Gastrocnemius medialis (tissue), 4 donors: ENCODE results near the gene KLHL41. TPM values are rescaled to one million over a fixed set of nuclear protein-coding genes. Genes with fewer than 3 reads are reported as not detected.
"Not testable (repeated sequence)": the region's sequence is repeated elsewhere in the genome, so short reads cannot be mapped to it uniquely, and the experiment has no call there.

Experiments
- ATAC-seq, 2 donors: fragments of 150-250 bp; one replicate each; pipeline ENCODE4 v1.9.1; 2016
- DNase-seq, 2 donors: peaks; one replicate each; pipeline ENCODE4 v3.0.0-alpha.2; 2019
- H3K27ac ChIP-seq, 4 donors: fragments of 200-600 bp; sonication (generic); 1 replicate in 1 of 4; 2 replicates in 3 of 4; pipeline ENCODE4 v1.5.1; 2016 to 2018; ENCODE audit warnings: mild to moderate bottlenecking in 2 of 4, moderate library complexity in 1 of 4
- H3K27me3 ChIP-seq, 3 donors: fragments of 200-600 bp; sonication (generic) in 2 of 3; 1 replicate in 1 of 3; 2 replicates in 2 of 3; pipeline versions ENCODE4 v1.5.1 to v1.6.0; 2016 to 2019; ENCODE audit warnings: mild to moderate bottlenecking in 1 of 3, moderate library complexity in 1 of 3
- H3K36me3 ChIP-seq, 2 donors: fragments of 200-600 bp; sonication (generic) in 1 of 2; one replicate each; pipeline ENCODE4 v1.5.1; 2017 to 2018
- H3K4me1 ChIP-seq, 2 donors: fragments of 200-600 bp; sonication (generic) in 1 of 2; one replicate each; pipeline ENCODE4 v1.5.1; 2016 to 2017; ENCODE audit warnings: mild to moderate bottlenecking in 2 of 2
- H3K4me3 ChIP-seq, 4 donors: fragments of 200-600 bp; sonication (generic) in 3 of 4; 1 replicate in 1 of 4; 2 replicates in 3 of 4; pipeline ENCODE4 v1.5.1; 2016 to 2019; ENCODE audit warnings: mild to moderate bottlenecking in 2 of 4
- H3K9me3 ChIP-seq, 3 donors: fragments of 200-600 bp; sonication (generic) in 2 of 3; 1 replicate in 1 of 3; 2 replicates in 2 of 3; pipeline ENCODE4 v1.5.1; 2016 to 2019
- CTCF ChIP-seq, 5 experiments: fragments of 450-650 bp in 3 of 5; fragments of 200-600 bp in 2 of 5; sonication (generic) in 2 of 5; IDR thresholded peaks in 4 of 5; conservative IDR thresholded peaks in 1 of 5; 1 replicate in 4 of 5; 2 replicates in 1 of 5; pipeline ENCODE4 v1.5.1; 2016 to 2019; ENCODE audit warnings: antibody characterized with exemption in 5 of 5, mild to moderate bottlenecking in 3 of 5, moderate library complexity in 3 of 5
- POLR2A ChIP-seq, 2 donors: fragments of 450-650 bp; IDR thresholded peaks; one replicate each; pipeline ENCODE4 v1.6.1; 2017; ENCODE audit warnings: antibody characterized with exemption in 2 of 2, mild to moderate bottlenecking in 2 of 2, moderate library complexity in 2 of 2
- in situ Hi-C, 4 donors: fragments of 200-750 bp; cut with MboI; loops; one replicate each; pipeline versions ENCODE4 v1.15.0 to v1.8.0; 2017; ENCODE audit warnings: low sequenced_read_pairs in 4 of 4
- intact Hi-C: fragments of 100-400 bp; cut with DNase I; formaldehyde crosslinking; loops from one replicate; pipeline ENCODE4 v1.15.1; 2023; ENCODE audit warnings: low total_unique reads
- total RNA-seq, 4 donors: library from RNA; depleted of rRNA; stranded (reverse); fragments of >200 nt; gene quantifications; one replicate each; pipeline versions ENCODE4 v1.1.0 to v1.2.3, GENCODE V29; 2016

Gene KLHL41
- total RNA-seq, 4 donors from 2014 or later: 2,008 to 3,010 (median 2,782) TPM

- Histone ChIP-seq H3K27me3 (no peaks in the 10 kb centered on the region), H3K9me3 (no peaks in the 10 kb centered on the region), H3K4me1 (no peaks in the 10 kb centered on the region), H3K4me3 (no peak overlapping the region), H3K36me3 (peaks cover 0 to 21% of the 10 kb centered on the region in 2 donors), H3K27ac (no peak overlapping the region)
- in situ Hi-C loops: no loop called here
- intact Hi-C loops: no loop called here
- TF ChIP-seq CTCF (IDR thresholded peaks at IDR 0.05 in 4 of 5, conservative IDR thresholded peaks at IDR 0.05 in 1 of 5) (no peak), POLR2A (IDR thresholded peaks at IDR 0.05) (no peak)
- DNase-seq: no peak
- no peak for ATAC-seq
These were observed 37.3 kb downstream of the KLHL41 start for GRCh38 chr2:169546756-169547155.

GRCh38 chr2:169561364-169561763 is 51.9 kb downstream of the KLHL41 start:
- H3K27me3 ChIP-seq: no peaks in the 10 kb centered on the region
- no peak overlapping the region for H3K27ac ChIP-seq
- intact Hi-C loops (no loop called here), in situ Hi-C loops (no loop called here)
- TF ChIP-seq CTCF (IDR thresholded peaks at IDR 0.05 in 4 of 5, conservative IDR thresholded peaks at IDR 0.05 in 1 of 5) (no peak), POLR2A (IDR thresholded peaks at IDR 0.05) (no peak)
- peaks cover 0 to 13% of the 10 kb centered on the region in 2 donors for H3K36me3 ChIP-seq
- H3K4me1 ChIP-seq: no peaks in the 10 kb centered on the region
- no peak for ATAC-seq
- no peaks in the 10 kb centered on the region for H3K9me3 ChIP-seq
- no peak overlapping the region for H3K4me3 ChIP-seq
- no peak for DNase-seq

- in situ Hi-C loops, intact Hi-C loops, DNase-seq, H3K4me1 ChIP-seq, ATAC-seq, H3K27me3 ChIP-seq, H3K9me3 ChIP-seq, H3K27ac ChIP-seq, H3K4me3 ChIP-seq: not testable (repeated sequence)
- H3K36me3 ChIP-seq: peaks cover 0 to 11% of the 10 kb centered on the region in 2 donors
These were observed 52.6 kb downstream of the KLHL41 start for GRCh38 chr2:169562084-169562483.

GRCh38 chr2:169562519-169562918 is 53.0 kb downstream of the KLHL41 start:
- Histone ChIP-seq H3K9me3 (no peaks in the 10 kb centered on the region), H3K4me1 (no peaks in the 10 kb centered on the region), H3K27ac (no peak overlapping the region), H3K4me3 (no peak overlapping the region), H3K27me3 (no peaks in the 10 kb centered on the region), H3K36me3 (peaks cover 0 to 11% of the 10 kb centered on the region in 2 donors)
- in situ Hi-C loops: no loop called here
- intact Hi-C loops: no loop called here
- ATAC-seq: peak in 1 of 2 donors; percentile 15
- TF ChIP-seq POLR2A (IDR thresholded peaks at IDR 0.05) (no peak), CTCF (IDR thresholded peaks at IDR 0.05 in 4 of 5, conservative IDR thresholded peaks at IDR 0.05 in 1 of 5) (no peak)
- no peak for DNase-seq

- no peak overlapping the region for H3K27ac ChIP-seq
- in situ Hi-C loops (no loop called here), intact Hi-C loops (no loop called here)
- no peak overlapping the region for H3K4me3 ChIP-seq
- H3K9me3 ChIP-seq: no peaks in the 10 kb centered on the region
- no peaks in the 10 kb centered on the region for H3K36me3 ChIP-seq
- H3K27me3 ChIP-seq: no peaks in the 10 kb centered on the region
- peaks cover 4 to 7% of the 10 kb centered on the region in 2 donors for H3K4me1 ChIP-seq
- DNase-seq (no peak), ATAC-seq (no peak)
- TF ChIP-seq CTCF (IDR thresholded peaks at IDR 0.05 in 4 of 5, conservative IDR thresholded peaks at IDR 0.05 in 1 of 5) (no peak), POLR2A (IDR thresholded peaks at IDR 0.05) (no peak)
These were observed 56.2 kb downstream of the KLHL41 start for GRCh38 chr2:169565686-169566085.
